GM19324 (cell line): Measurements from ENCODE around the gene CLTC.
"Not testable (repeated sequence)": the region's sequence is repeated elsewhere in the genome, so short reads cannot be mapped to it uniquely, and the experiment has no call there.

ENCODE experiments used
- ATAC-seq: cut with Tn5 transposase; IDR thresholded peaks from one replicate; pipeline ENCODE4 v1.9.1; 2021; ENCODE audit warnings: mild to moderate bottlenecking, moderate library complexity; ENCODE audit not compliant: unreplicated experiment, low FRiP score

The CLTC gene

DNA sequence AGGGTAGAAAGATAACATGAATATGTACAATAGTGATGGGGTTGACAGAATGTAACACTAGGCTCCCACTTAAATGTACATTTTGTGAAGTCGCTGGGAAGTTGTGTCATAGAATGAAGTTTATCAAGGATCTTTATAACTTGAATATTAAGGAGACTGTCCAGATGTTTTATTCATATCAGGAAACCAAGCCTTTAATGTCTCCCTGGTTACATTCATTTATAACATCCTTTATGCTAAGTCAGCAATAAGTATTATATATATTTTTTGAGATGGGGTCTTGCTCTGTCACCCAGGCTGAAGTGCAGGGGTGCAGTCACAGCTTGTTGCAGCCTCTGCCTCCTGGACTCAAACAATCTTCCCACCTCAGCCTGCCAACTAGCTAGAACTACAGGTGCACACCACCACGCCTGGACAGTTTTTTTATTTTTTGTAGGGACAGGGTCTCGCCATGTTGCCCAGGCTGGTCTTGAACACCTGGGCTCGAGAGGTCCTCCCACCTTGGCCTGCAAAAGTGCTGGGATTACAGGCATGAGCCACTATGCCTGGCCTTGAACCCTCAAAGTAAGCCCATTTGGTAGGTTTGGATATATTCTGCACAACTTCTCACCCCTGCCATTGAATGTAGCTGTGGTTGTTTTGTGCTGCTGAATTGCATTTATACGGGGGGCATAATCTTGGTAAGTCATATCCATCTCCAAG lies 14.1 kb downstream of the CLTC start:
- no peak for ATAC-seq

DNA sequence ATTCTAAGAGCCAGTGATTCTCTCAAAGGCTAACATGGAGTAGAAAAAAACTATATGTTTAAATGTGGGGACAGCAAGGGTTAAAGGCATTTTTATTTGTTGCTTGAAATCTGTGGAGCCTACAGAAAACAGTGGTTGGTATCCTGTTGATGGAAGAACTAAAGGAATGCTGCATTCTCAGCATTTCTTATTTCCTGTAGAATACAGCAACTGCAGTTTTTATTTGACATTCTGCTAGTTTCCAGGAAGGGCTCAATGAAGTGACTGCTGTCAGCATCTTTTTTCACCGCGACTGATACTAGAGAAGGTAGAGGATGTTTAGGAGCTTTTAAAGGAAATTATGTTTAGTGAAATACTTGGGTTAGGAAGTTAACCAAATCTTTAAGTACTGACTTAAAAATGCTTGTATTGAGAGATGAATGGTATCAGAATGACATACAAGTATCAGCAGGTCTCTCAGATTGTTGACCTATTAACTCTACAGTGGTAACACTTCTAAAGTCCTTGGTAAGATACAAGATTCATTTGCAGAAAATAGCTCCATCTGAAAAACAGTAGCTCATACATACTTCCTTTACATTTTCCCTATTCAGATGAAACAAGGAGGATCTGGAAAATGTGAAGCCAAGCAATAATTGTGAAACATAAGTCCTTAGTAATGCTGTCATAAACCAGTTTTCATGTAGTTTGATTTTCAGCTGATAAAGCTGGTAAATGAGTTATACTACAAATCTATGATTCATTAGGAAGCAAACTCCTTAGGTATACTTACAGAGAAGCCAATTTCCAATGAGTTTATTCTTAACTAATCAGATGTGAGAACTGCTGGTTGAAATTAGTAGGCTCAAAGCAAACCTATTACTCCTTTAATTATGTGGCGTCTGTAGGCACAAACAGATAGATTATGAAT lies 15.2 kb downstream of the CLTC start:
- no peak for ATAC-seq

DNA sequence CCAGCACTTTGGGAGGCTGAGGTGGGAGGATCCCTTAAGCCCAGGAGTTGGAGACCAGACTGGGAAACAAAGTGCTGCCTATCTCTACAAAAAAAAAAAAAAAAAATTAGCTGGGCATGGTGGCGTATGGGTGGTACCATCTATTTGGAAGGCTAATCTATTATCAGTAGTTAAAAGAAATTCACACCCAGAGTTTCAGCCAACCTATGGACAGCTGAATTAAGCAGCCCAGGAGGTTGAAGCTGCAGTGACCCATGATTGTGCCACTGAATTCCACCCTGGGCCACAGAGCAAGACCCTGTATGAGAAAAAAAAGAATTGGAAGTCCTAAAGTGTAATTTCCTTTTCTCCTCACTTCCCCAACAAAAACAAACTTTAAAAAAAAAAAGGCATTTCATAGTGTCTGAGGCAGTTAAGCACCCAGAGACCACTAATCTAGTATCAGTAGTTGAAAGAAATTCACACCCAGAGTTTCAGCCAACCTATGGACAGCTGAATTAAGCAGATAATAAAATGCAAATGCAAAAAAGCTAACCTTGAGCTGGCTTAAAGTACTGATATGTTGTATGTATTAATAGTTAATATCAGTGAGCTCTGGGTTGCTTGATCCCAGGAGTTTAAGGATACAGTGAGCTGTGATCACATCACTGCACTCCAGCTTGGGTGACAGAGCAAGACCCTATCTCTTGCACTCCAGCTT lies 18.1 kb downstream of the CLTC start:
- ATAC-seq: no peak

DNA sequence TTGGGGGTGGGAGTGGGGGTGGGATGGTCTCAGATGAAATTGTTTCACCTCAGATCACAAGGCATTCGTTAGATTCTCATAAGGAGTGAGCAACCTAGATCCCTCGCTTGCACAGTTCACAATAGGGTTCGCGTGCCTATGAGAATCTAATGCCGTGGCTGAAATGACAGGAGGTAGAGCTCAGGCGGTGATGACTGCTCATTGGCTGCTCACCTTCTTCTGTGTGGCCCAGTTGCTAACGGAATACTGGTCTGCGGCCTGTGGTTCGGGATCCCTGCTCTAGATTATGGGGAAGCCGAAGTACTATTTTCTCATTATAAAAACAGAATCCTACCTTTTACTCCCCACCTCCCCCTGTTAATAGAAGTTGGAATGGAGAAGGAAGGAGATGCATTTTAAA lies 18.9 kb downstream of the CLTC start:
- no peak for ATAC-seq

DNA sequence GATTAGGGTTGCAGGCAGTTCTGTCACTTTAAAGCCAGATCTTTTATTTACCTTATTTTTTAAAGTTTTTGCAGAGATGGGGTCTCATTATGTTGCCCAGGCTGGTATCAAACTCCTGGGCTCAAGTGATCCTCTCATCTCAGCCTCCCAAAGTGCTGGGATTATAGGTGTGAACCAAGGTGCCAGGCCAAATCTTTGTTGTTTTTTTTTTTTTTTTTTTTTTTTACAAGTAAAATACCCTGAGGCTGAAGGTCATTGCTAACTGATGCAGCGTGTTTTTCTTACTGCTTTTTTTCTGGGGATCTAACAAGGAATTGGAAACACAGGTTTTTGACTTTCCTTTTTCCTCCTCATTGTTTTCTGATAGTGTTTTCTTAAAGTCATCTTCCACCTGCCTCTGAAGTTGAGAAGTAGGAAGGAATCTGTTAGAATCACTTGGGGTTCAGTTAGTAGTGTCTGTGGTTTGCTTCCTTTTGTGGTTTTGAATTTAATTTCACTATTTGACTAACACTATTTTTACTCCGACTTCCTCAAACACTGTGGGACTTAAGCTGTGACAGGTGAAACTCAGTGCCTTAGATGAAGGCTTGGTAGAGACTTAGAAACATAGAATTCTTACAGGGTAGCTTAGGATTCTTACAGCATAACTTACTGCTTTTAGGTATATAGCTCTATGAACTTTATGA lies 22.2 kb downstream of the CLTC start:
- peak; percentile 79 for ATAC-seq

DNA sequence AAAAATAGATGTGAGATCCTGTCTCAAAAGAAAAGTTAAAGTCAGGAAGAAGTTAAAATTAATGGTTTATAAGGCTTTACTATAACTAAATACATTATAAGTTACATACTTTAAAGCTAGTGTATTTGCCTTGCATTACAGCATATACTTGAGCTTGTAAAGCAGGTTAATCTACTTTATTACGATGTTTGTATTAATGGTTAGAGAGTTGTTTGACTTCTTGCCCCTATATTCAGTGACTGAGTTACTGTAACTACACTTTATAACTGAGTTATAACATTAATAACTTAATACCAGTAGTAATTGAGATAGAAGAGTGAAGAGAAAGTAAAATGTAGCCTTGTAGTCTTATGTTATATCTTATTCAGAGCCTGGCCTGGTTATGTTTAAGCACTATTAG lies 22.9 kb downstream of the CLTC start:
- ATAC-seq: no peak

DNA sequence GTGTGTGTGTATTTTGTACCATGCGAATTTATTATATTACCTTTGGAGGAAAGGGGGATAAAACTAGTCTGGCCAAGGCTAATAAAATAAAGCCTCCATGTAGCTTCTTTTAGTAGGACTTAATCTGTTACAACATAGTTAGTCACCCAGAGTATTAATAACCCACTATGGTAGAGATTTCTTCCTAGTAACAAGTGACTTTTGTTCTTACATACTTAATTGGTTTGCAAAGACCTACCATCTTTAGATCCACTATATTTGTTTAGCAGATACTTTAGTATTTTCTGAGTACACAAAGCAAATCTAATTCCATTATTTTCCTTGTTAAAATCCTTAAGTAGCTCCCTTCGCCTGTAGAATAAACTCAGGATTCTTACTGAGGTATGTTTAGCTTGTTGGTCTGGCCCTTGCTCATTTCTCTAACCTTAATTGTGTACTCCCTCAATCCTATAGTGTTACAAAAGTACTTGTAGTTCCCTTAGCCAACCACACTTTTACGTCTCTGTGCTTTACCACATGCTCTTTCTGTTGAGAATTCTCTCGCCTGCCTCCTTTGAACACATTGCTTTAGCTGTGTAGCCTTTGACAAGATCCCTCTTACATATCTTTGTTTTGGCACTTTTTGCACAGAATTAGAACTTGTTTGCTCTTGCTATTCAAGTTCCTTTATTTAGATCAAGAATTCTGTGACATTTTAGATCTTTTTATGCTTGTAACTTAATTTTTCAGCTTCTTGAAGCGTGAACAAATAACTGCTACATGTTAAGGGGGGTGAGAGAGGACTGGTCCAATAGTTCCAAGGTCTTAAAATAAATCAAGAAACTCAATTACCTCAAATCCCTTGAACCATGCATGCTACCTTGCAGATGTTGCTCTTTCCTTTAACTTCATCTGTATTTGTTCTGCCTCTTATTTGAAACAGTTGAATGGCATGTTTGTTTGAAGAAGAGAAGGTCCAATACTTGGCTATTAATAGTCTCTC lies 23.8 kb downstream of the CLTC start:
- no peak for ATAC-seq

DNA sequence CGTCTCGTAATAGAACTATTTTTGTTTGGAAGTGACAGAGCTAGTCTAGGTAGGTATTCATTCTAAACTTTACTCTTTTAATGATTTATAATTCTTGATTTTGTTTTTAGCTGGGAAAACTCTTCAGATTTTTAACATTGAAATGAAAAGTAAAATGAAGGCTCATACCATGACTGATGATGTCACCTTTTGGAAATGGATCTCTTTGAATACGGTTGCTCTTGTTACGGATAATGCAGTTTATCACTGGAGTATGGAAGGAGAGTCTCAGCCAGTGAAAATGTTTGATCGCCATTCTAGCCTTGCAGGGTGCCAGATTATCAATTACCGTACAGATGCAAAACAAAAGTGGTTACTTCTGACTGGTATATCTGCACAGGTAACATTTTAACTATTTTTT lies 27.6 kb downstream of the CLTC start:
- no peak for ATAC-seq

DNA sequence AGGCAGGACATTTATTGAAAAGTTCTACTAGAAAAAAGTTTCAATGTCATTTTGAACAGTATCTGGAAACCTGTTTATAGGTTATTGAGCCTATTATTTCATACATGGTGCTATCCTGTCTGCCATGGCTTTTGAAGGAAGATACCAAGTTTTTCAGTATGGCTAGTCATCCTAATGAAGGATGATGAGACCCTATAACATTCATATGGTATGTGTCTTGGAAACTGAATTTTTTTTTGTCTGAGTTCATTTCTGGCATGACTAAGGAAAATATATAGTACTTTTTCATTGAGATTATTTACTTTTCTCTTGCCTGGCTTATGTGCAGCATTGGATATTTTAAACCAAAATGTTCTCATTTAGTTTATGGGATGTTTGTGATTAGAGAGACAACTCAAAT lies 30.2 kb downstream of the CLTC start:
- no peak for ATAC-seq

DNA sequence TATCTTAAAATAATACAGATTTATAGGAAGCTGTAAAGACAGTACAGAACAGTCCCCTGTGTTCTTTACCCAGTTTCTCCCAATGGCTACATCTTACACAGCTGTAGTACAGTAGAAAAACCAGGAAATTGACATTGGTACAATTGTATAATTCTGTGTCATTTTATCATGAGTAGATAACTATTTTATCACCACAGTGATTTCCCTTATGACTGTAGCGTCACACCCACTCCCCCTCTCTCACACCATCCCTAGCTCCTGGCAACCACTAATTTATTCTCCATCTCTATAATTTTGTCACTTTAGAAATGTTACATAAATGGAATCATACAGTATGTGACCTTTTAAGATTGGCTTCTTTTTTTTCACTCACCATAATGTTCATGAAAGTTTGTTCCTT lies 30.9 kb downstream of the CLTC start:
- ATAC-seq: no peak

DNA sequence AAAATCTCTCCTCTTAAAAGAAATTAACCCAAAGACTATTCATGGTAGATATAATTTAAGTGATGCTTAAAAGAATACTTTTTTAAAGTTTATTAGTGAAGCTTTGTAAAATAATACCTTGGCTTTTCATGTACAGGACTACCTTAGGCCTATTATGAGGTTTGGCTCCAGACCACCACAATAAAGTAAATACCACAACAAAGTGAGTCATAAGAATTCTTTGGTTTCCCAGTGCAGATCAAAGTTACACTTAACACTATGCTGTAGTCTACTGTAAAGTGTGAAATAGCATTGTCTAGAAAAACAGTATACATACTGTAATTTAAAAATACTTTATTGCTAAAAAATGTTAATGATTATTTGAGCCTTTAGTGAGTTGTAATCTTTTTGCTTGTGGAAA lies 31.7 kb downstream of the CLTC start:
- ATAC-seq: no peak

DNA sequence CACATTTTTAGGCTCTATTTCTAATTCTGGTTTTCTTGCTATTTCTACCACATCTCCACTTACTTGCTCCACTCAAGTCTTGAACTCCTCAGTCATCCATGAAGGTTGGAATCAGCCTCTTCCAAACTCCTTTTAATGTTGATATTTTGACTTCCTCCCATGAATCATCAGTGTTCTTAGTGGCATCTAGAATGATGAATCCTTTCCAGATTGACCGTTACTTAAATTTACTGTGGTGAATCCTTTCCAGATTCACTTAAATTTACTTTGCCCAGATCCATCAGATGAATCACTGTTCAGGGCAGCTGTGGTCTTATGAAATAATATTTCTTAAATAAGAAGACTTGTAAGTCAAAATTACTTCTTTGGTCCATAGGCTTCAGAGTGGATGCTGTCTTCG lies 32.4 kb downstream of the CLTC start:
- no peak for ATAC-seq

DNA sequence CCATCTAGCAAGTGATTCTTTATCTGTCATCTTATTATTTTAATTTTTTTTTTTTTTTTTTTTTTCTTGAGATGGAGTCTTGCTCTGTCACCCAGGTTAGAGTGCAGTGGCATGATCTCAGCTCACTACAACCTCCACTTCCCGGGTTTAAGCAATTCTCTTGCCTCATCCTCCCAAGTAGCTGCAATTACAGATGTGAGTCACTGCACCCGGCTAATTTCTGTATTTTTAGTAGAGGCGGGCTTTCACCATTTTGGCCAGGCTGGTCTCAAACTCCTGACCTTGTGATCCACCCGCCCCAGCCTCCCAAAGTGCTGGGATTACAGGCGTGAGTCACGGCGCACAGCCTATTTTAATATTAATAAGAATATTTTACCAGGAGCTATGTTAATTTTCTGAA lies 36.9 kb downstream of the CLTC start:
- ATAC-seq: not testable (repeated sequence)

DNA sequence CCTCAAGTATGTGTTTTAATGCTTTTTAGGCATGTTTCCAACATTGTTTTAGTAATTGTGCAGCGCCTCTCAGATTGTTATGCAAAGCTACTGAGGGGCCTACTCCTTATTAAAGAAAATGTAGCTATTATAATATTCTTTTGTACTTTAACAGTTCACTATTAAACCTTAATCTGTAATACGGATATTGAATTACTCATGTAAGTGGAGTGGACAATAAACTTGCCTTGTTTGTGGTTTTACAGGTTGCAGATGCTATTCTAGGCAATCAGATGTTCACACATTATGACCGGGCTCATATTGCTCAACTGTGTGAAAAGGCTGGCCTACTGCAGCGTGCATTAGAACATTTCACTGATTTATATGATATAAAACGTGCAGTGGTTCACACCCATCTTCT lies 46.5 kb downstream of the CLTC start:
- no peak for ATAC-seq

DNA sequence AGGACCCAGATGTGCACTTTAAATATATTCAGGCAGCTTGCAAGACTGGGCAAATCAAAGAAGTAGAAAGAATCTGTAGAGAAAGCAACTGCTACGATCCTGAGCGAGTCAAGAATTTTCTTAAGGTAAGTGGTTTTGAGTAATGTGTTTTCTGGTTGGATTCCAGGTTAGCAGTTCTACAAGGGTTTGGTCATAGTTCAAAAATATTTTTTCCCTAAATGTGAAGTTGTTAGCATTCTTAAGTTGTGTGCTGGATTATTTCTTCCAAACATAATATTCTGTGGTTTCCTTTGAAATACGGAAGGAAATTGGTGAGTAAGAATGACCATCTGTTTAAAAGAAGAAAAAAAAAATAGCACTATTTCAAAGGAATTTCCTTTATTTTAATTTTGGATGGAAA lies 49.1 kb downstream of the CLTC start:
- ATAC-seq: no peak

DNA sequence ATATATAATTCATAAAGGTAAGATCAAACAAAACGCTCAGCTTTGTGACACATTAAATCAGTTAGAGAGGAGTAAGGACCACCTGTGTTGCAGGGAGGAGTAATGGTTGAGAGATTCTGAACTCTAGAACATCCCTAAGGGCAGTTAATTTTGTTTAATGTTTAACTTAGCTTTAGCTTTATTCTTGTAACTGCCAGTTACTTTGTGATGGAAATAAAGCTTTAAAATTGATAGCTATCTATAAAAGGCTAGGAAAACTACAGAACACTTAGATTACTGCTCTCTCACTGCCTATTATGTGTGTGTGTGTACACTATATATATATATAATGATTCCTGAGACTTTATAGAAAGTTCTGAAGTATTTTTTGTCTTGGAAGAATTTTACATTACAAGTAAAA lies 49.7 kb downstream of the CLTC start:
- ATAC-seq: no peak

DNA sequence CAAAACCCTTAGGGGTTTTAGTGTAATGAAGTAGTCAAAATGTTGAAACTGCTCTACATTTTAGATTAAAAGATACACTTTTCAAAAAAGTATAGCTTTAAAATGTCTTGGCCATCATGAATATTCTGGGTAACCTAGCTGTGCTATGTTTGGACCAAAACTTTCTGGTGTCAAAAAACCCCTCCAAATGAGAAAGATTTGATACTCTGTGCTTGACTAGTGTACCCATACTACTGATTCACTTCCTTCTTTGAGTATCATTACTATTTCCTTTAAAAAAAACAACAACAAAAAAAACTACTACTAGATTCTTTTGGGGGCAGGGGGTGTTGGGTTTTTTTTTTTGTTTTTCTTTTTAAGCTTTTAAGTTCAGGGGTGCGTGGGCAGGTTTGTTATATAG lies 50.2 kb downstream of the CLTC start:
- ATAC-seq: no peak

DNA sequence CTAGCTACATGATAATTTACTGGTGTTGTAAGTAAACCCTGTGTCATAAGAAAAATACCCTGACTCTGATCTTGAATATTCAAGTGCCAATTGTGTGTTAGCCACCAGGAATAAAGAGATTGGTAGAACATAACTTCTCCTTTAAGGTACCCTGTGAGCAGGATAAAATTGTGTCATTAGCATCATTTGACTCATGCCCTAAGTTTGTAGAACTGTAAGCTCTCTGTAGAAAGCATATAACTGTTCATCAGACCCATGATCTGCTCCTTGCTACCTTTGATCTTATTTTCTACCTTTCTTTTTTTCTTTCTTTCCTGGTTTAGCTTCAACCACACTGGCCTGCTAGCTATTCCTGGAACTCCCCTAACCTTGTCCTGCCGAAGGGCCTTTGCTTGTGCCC lies 51.7 kb downstream of the CLTC start:
- no peak for ATAC-seq

DNA sequence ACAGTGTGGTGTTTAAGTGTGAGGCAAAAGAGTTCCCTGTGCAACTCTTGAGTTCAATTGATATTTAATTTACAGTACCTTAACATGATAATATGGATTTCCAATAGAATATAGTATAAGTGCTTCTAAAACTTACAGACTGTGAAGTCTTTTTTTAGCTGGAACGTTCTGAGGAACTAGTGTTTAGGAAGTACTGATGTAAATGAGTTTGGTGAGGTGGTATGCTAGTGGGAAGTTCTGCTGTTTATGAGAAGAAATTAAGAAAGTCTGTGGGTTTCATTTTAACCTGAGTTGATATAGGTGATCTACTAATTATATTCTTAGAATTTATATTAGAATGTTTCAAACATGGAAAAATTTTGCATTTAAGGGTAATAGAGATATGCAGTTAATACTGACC lies 55.5 kb downstream of the CLTC start:
- no peak for ATAC-seq

DNA sequence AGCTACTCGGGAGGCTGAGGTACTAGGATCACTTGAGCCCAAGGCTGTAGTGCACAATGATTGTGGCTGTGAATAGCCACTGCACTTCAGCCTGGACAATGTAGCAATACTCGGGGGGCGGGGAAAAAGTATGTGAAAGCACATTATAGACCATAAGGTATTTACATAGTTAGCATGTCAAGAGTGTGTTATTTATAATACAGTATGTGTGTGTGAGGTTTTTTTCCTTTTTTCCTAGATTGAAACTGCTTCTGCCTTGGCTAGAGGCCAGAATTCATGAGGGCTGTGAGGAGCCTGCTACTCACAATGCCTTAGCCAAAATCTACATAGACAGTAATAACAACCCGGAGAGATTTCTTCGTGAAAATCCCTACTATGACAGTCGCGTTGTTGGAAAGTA lies 57.0 kb downstream of the CLTC start:
- ATAC-seq: no peak
